Measurements from ENCODE around the gene TPO.
"Not testable (repeated sequence)": the region's sequence is repeated elsewhere in the genome, so short reads cannot be mapped to it uniquely, and the experiment has no call there.

The TPO gene

GRCh38 chr2:1484131-1484884, 71.0 kb downstream of the TPO start:
- no peak for DNase-seq (ENCODE audit: low read depth)

GRCh38 chr2:1486670-1487069, 73.4 kb downstream of the TPO start:
- no peak for DNase-seq (ENCODE audit: low read depth)

- no peak for DNase-seq (ENCODE audit: low read depth)
Observed at GRCh38 chr2:1487758-1488157, 74.5 kb downstream of the TPO start.

GRCh38 chr2:1488181-1488671, 75.0 kb downstream of the TPO start:
- no peak for DNase-seq (ENCODE audit: low read depth)

GRCh38 chr2:1488851-1489250, 75.6 kb downstream of the TPO start:
- no peak for DNase-seq (ENCODE audit: low read depth)

- no peak for DNase-seq (ENCODE audit: low read depth)
Observed at GRCh38 chr2:1489486-1489885, 76.2 kb downstream of the TPO start.

GRCh38 chr2:1490381-1490780, 77.1 kb downstream of the TPO start:
- DNase-seq (ENCODE audit: low read depth): not testable (repeated sequence)

- DNase-seq (ENCODE audit: low read depth): no peak
Observed at GRCh38 chr2:1491751-1492150, 78.5 kb downstream of the TPO start.

GRCh38 chr2:1492231-1492630, 79.0 kb downstream of the TPO start:
- not testable (repeated sequence) for DNase-seq (ENCODE audit: low read depth)

- no peak for DNase-seq (ENCODE audit: low read depth)
Observed at GRCh38 chr2:1492711-1493430, 79.6 kb downstream of the TPO start.

GRCh38 chr2:1493431-1494126, 80.3 kb downstream of the TPO start:
- DNase-seq (ENCODE audit: low read depth): no peak

GRCh38 chr2:1494257-1494656, 81.0 kb downstream of the TPO start:
- DNase-seq (ENCODE audit: low read depth): no peak

GRCh38 chr2:1494906-1495305, 81.6 kb downstream of the TPO start:
- DNase-seq (ENCODE audit: low read depth): no peak

GRCh38 chr2:1495676-1496358, 82.6 kb downstream of the TPO start:
- no peak for DNase-seq (ENCODE audit: low read depth)

GRCh38 chr2:1496359-1496821, 83.1 kb downstream of the TPO start:
- no peak for DNase-seq (ENCODE audit: low read depth)

- DNase-seq (ENCODE audit: low read depth): no peak
Observed at GRCh38 chr2:1497122-1497611, 83.9 kb downstream of the TPO start.

GRCh38 chr2:1498176-1498575, 84.9 kb downstream of the TPO start:
- no peak for DNase-seq (ENCODE audit: low read depth)

GRCh38 chr2:1499033-1499795, 86.0 kb downstream of the TPO start:
- no peak for DNase-seq (ENCODE audit: low read depth)

- no peak for DNase-seq (ENCODE audit: low read depth)
Observed at GRCh38 chr2:1501038-1501851, 88.0 kb downstream of the TPO start.

- no peak for DNase-seq (ENCODE audit: low read depth)
Observed at GRCh38 chr2:1501991-1502390, 88.7 kb downstream of the TPO start.
